ENCODE results near the gene ZNRF4.

The ZNRF4 gene

DNA sequence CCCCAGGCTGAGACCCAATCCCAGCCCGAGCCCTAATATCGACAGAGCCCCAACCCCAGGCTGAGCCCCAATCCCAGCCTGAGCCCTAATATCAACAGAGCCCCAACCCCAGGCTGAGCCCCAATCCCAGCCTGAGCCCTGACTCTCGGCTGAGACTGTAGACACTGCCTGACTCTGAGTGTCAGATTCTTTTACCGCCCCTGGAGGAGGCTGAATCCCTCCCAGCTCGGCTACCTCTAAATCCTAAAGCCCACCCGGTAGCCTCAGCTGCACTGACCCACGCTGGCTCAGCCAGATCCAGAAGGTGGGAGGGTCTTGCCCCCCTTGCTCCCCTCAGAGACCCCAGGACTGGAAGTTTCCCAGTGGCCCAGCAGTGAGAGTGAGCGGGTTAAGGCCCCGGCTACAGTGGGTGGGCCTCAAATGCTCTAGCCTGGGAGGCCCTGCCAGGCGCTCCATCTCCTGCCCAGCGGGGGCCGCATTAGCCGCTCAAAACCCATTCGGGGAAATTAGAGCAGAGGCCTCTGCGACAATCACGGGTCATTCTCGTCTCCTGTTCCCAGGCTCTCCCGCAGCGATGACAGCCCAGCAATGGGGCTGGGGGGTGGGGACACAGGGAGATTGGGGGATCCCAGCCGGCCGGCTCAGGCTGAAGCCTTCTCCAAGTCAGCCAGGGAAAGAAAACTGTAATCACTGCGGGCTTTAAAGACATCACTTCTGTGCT, 43.8 kb downstream of the ZNRF4 start:
- in situ Hi-C loops (cut with HindIII; ENCODE audit: low sequenced_read_pairs) = no loop called here

DNA sequence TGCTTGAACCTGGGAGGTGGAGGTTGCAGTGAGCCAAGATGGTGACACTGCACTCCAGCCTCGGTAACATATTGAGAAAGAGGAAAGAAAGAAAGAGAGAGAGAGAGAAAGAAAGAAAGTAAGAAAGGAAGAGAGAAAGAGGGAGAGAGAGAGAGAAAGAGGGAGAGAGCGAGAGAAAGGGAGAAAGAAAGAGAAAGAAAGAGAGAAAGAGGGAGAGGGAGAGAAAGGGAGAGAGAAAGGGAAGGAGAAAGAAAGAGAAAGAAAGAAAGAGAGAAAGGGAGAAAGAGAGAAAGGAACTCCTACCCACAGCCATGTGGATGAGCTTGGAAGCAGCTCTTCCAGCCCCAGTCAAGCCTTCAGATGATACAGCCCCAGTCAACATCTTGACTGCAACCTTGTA, 46.7 kb downstream of the ZNRF4 start:
- in situ Hi-C loops (cut with HindIII; ENCODE audit: low sequenced_read_pairs) = no loop called here

DNA sequence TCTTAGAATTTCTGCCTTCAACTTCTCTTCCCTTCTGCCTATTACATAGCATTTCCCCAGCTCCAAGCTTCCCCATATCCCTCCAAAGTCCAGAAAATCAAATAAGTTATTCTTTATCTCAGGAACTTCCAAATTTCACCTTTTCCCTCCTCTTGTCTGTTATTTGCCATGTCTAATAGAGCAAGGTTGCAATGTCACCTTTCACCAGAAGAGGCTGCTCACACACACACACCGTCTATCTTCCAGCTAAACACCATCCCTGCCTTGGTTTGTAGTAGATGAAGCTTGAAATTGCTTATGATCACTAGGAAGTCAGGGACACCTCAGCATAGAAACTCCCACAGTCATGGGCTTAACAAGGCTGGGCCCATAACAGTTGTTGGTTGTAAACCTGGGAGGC, 48.4 kb downstream of the ZNRF4 start:
- in situ Hi-C loops (cut with HindIII; ENCODE audit: low sequenced_read_pairs) = no loop called here

DNA sequence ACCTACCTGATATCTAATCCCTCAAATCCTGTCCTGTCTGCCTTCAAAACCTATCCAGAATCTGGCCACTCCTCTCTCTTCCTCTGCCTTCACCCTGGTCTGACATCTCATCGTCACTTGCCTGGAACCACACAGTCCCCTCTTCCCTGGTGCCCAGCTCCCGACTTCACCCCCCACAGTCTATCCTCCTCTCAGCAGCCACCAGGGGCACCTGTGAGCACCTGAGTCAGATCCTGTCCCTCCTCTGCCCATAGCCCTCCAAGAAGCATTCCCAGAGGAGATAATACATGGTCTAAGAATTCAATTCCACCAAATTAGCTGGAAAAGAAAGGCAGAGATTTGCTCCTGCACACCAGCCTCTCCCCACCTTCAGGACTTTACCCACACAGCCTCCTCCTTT, 48.9 kb downstream of the ZNRF4 start:
- in situ Hi-C loops (cut with HindIII; ENCODE audit: low sequenced_read_pairs) = no loop called here
